ENCODE measurements around the gene NFRKB.

DNA sequence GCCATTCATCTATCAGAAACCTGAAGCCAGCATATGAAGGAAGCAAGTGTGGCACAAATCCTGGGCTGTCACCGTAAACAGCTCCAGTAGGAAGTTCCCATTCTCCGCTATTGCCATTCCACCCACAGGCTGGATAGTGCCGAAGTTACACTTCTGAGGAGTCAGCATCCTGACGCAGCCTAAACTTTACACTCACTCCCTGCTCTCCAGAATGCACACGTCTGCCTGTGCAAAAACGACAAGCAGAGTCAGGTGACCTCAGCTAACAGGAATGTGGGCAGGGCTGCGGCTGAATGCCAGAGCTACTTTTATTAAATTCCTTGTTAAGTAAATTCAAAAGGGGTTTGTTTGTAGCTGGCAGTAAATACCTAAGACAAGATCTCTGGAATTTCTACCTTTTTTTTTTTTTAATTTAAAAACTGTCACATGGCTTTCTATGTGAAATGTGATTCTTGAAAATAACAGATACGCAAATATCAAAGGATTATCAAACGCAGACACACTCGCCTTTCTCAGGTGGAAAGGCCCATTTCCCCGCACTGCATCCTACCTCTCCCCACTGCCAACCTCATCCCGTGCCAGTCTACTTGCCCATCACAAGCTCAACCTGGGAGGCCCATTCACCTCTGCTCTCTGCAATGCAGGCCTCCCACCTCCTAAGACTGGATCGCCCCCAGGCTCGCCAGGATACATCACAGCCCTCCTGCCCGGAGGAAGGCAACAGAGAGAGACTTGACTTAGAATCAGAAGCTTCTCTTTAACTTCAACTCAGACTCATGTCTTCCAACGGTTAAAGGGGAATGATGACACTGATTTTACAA lies 33.5 kb downstream of the NFRKB start:
- TF ChIP-seq, protein P1, sequence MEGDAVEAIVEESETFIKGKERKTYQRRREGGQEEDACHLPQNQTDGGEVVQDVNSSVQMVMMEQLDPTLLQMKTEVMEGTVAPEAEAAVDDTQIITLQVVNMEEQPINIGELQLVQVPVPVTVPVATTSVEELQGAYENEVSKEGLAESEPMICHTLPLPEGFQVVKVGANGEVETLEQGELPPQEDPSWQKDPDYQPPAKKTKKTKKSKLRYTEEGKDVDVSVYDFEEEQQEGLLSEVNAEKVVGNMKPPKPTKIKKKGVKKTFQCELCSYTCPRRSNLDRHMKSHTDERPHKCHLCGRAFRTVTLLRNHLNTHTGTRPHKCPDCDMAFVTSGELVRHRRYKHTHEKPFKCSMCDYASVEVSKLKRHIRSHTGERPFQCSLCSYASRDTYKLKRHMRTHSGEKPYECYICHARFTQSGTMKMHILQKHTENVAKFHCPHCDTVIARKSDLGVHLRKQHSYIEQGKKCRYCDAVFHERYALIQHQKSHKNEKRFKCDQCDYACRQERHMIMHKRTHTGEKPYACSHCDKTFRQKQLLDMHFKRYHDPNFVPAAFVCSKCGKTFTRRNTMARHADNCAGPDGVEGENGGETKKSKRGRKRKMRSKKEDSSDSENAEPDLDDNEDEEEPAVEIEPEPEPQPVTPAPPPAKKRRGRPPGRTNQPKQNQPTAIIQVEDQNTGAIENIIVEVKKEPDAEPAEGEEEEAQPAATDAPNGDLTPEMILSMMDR (conservative IDR thresholded peaks at IDR 0.05 in 1 of 2, IDR thresholded peaks at IDR 0.05 in 1 of 2; ENCODE audit: low read depth in 1 of 2, low read length in 2 of 2): no peak
- TF ChIP-seq EZH2 (IDR thresholded peaks at IDR 0.05; ENCODE audit: low read length, missing control alignments): no peak

Measured in fibroblast of lung (primary cell).